Measurements from ENCODE around the gene GPR84.
A peak's percentile ranks its signal among the peaks of the same experiment; 100 is the strongest.

GPR84 gene

DNA sequence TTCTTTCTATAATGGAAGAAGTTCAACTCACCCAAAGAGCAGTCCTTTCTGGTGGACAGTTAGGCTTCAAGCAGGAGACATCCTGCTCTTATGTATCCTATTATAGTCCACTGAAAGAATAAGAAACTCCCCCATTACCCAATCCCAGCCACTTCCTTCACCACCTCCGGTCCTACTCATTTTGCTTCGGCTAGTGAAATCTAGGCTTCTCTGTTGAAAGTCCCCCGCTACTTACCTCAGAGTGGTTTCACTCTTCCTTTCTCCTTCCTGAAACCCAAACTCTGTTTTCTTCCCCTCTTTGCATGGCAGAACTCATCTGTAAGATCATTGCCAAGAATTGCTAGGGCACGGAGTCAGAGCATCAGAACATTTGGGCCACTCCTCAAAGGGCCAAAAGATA, at the start of gene GPR84:
TSS of gene GPR84 (minus strand) at position 74 of the 400 bp plus-strand sequence. CDS start 635 bp downstream, outside the sequence.
- no peak for DNase-seq (ENCODE audit: low read depth)

DNA sequence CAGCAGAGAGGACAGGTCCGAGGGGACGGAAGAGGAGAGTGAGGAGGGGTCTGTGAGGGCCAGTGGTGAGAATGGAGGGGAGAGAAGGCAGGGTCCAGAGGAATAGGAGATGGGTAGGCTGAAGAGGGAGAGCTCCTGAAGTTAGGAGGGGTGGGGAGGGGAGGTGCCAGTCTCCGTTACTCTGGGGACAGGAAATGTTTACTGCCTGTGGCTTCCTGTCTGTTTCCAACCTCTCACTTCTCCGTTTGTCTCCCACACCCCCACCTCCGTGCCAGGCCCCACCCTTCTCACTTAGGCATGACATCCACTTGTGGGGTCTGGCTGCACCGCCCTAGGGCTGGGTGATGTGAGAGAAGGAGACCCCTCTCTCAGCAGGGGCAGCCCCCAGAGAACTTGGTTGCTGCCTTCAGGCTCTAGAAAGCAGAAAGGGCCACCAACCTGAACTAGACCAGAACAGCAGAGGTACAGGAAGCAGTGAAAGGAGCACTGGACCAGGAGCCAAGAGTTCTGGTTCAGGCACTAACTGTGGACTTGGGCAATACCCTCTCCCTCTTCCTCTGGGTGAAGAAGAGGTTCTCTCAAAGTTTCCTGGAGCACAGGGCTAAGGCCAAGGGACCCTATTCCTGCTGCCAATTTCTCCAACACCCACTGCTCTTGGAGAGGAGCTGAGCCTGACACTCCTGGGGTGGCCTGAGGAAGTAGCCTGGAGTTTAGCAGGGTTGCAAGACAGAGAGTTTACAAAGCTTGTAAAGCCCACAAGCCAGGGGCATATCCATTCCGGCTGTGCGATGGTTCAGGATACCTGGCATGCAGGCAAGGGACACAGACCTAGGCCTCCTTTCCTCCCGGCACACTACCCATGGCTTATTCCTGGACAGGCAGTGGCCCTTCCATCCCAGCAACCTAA, 49.3 kb upstream of the GPR84 start:
- DNase-seq (ENCODE audit: low read depth), result peak; percentile 59

- DNase-seq (ENCODE audit: low read depth), result no peak
These were observed 48.5 kb upstream of the GPR84 start for GRCh38 chr12:54412786-54413185.

GRCh38 chr12:54412348-54412747, 48.1 kb upstream of the GPR84 start:
- DNase-seq (ENCODE audit: low read depth), result no peak

GRCh38 chr12:54411391-54412241, 47.3 kb upstream of the GPR84 start:
- DNase-seq (ENCODE audit: low read depth), result no peak

GRCh38 chr12:54409267-54409666, 45.0 kb upstream of the GPR84 start:
- no peak for DNase-seq (ENCODE audit: low read depth)

- DNase-seq (ENCODE audit: low read depth), result no peak
These were observed 43.1 kb upstream of the GPR84 start for GRCh38 chr12:54407183-54407905.

DNA sequence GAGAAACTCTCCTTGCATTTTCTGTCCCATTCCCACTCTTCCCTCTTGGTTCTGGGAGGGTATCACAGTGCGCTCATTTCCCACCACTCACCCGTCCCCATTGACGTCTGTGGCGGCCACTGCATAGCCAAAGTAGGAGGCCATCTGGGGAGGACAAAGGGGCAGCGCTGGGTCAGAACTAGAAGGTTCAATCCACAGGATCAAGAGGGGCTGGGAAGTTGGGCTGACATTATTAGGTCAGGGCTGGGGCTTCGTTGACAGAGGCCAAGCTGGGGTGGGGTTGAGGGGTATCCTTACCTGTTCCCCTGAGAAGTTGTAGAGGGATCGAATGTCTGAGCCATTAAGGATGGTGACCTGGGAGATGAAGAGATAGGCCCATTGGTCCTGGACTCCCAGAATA, 41.3 kb upstream of the GPR84 start:
- no peak for DNase-seq (ENCODE audit: low read depth)

- no peak for DNase-seq (ENCODE audit: low read depth)
These were observed 40.8 kb upstream of the GPR84 start for GRCh38 chr12:54405106-54405505.

- no peak for DNase-seq (ENCODE audit: low read depth)
These were observed 40.0 kb upstream of the GPR84 start for GRCh38 chr12:54404061-54405004.

DNA sequence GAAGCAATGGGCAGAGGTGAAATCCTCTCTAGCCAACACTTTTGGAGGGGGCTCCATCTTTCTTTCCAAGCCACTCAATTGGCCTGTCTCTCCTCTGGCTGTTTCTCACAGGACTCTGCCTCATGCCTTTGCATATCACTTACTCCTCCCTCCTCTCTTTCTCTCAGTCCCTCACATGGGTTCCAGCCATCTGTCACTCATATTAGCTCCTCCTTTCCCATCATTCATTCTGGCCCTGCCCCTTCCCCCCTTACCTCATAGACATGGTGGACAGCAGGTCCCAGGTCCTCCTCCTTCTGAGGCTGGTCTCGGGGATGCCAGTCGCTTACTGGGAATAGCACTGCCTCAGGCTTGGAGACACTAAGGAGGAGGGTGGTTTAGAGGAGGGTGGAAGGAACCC, 36.8 kb upstream of the GPR84 start:
- no peak for DNase-seq (ENCODE audit: low read depth)

GRCh38 chr12:54398995-54399793, 34.9 kb upstream of the GPR84 start:
- DNase-seq (ENCODE audit: low read depth), result peak; percentile 69

- DNase-seq (ENCODE audit: low read depth), result no peak
These were observed 33.9 kb upstream of the GPR84 start for GRCh38 chr12:54398218-54398617.

GRCh38 chr12:54397157-54397556, 32.9 kb upstream of the GPR84 start:
- no peak for DNase-seq (ENCODE audit: low read depth)

GRCh38 chr12:54395545-54395944, 31.3 kb upstream of the GPR84 start:
- no peak for DNase-seq (ENCODE audit: low read depth)

GRCh38 chr12:54394986-54395385, 30.7 kb upstream of the GPR84 start:
- DNase-seq (ENCODE audit: low read depth), result no peak

GRCh38 chr12:54394281-54394719, 30.0 kb upstream of the GPR84 start:
- DNase-seq (ENCODE audit: low read depth), result no peak

DNA sequence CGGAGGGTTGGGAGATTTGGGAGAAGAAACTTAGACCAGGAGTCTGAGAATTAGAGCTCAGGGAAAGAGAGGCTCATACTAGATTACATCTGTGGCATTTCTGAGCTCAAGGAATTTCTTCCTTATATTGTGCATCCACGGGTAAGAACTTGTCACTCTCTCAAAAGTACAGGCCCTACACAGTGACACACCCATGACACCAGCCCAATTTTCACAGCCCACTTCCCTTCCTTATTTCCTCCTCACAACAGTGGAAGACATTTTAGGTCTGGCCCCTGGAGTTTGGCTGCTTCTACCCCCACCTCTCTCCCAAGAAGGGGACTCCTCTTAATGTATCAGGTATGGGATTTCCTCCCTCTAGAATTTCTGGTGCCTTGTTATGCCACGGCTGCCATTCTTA, 29.5 kb upstream of the GPR84 start:
- DNase-seq (ENCODE audit: low read depth), result no peak

GRCh38 chr12:54393207-54393609, 28.9 kb upstream of the GPR84 start:
- no peak for DNase-seq (ENCODE audit: low read depth)

All from stimulated activated CD8-positive, alpha-beta memory T cell treated with anti-CD3 and anti-CD28 coated beads, Interleukin-12 subunit alpha, Interleukin-12 subunit beta, amount 100 ng/mL, for 4 hours (primary cell).